Measurements from ENCODE around the gene FAM222A. TPM values are rescaled to one million over a fixed set of nuclear protein-coding genes. Genes with fewer than 3 reads are reported as not detected.
A peak's percentile ranks its signal among the peaks of the same experiment; 100 is the strongest.

Gene FAM222A
- total and polyA plus RNA-seq, 7 donors = 1.1 to 3.3 (median 2.1) TPM

- intact Hi-C loops (cut with DNase I) = no loop called here
- H3K36me3 ChIP-seq = no peaks in the 10 kb centered on the region
- TF ChIP-seq CTCF (IDR thresholded peaks at IDR 0.05) = no peak
- peak in 2 of 4 donors; percentile 39 to 58 for TF ChIP-seq POLR2AphosphoS5 (IDR thresholded peaks at IDR 0.05)
- 56 to 58% methylated on average over 1 of the region's 1 CpG for WGBS, 2 donors
- no peaks in the 10 kb centered on the region for H3K9me3 ChIP-seq
- H3K27me3 ChIP-seq = peaks cover 0 to 12% (median 7%) of the 10 kb centered on the region in 3 donors
- H3K4me1 ChIP-seq = peaks cover 0 to 100% (median 74%) of the 10 kb centered on the region in 4 donors
- peak overlapping the region in 2 of 4 donors; percentile 8 to 19 for H3K27ac ChIP-seq
- H3K4me3 ChIP-seq = no peak overlapping the region
- DNase-seq = no peak
These were observed 7.2 kb downstream of the FAM222A start for GRCh38 chr12:109720857-109721189.

- Histone ChIP-seq H3K4me3 (no peak overlapping the region), H3K27ac (peak overlapping the region in 2 of 4 donors; percentile 8 to 19), H3K4me1 (peaks cover 0 to 100% (median 74%) of the 10 kb centered on the region in 4 donors), H3K9me3 (no peaks in the 10 kb centered on the region), H3K27me3 (peaks cover 0 to 12% (median 7%) of the 10 kb centered on the region in 3 donors), H3K36me3 (no peaks in the 10 kb centered on the region)
- intact Hi-C loops (cut with DNase I) = no loop called here
- 88 to 90% methylated on average over 10 of the region's 10 CpGs for WGBS, 2 donors
- DNase-seq = no peak
- TF ChIP-seq CTCF (IDR thresholded peaks at IDR 0.05) = no peak
- no peak for TF ChIP-seq EP300 (IDR thresholded peaks at IDR 0.05)
- TF ChIP-seq POLR2A (IDR thresholded peaks at IDR 0.05) = no peak
- no peak for TF ChIP-seq POLR2AphosphoS5 (IDR thresholded peaks at IDR 0.05)
These were observed 7.7 kb downstream of the FAM222A start for GRCh38 chr12:109721276-109721675.

GRCh38 chr12:109722022-109722720, 8.5 kb downstream of the FAM222A start:
- Histone ChIP-seq H3K27me3 (peaks cover 0 to 12% (median 7%) of the 10 kb centered on the region in 3 donors), H3K36me3 (no peaks in the 10 kb centered on the region), H3K4me3 (no peak overlapping the region), H3K27ac (peak overlapping the region in 1 of 4 donors; percentile 69), H3K9me3 (no peaks in the 10 kb centered on the region), H3K4me1 (peaks cover 0 to 93% (median 69%) of the 10 kb centered on the region in 4 donors)
- no peak for DNase-seq
- WGBS, 2 donors = 38 to 79% methylated on average over 6 of the region's 6 CpGs
- intact Hi-C loops (cut with DNase I) = no loop called here
- TF ChIP-seq CTCF (IDR thresholded peaks at IDR 0.05) (no peak), POLR2A (IDR thresholded peaks at IDR 0.05) (no peak), EP300 (IDR thresholded peaks at IDR 0.05) (no peak), POLR2AphosphoS5 (IDR thresholded peaks at IDR 0.05) (no peak)

GRCh38 chr12:109722721-109723094, 9.1 kb downstream of the FAM222A start:
- WGBS, 2 donors = 58 to 86% methylated on average over 9 of the region's 9 CpGs
- H3K4me1 ChIP-seq = peaks cover 0 to 88% (median 65%) of the 10 kb centered on the region in 4 donors

More at GRCh38 chr12:109722721-109723094, 9.1 kb downstream of the FAM222A start:
- Histone ChIP-seq H3K36me3 (no peaks in the 10 kb centered on the region), H3K4me3 (no peak overlapping the region), H3K27me3 (peaks cover 0 to 9% (median 7%) of the 10 kb centered on the region in 3 donors), H3K27ac (peak overlapping the region; percentile 5 to 69 (median 41)), H3K9me3 (no peaks in the 10 kb centered on the region)
- TF ChIP-seq POLR2AphosphoS5 (IDR thresholded peaks at IDR 0.05) (no peak), CTCF (IDR thresholded peaks at IDR 0.05) (no peak), EP300 (IDR thresholded peaks at IDR 0.05) (no peak), POLR2A (IDR thresholded peaks at IDR 0.05) (no peak)
- no peak for DNase-seq
- intact Hi-C loops (cut with DNase I) = no loop called here
